AG04450 (cell line): ENCODE measurements around the gene PRELID3B. TPM values are rescaled to one million over a fixed set of nuclear protein-coding genes. Genes with fewer than 3 reads are reported as not detected.

Experiments
- CTCF ChIA-PET: fragments of 300-600, 350-600 bp; formaldehyde crosslinking; extraction: SDS; loops from one replicate; lab custom pipeline; 2022; ENCODE audit warnings: antibody characterized with exemption, inconsistent platforms; lab: Charles Lee
- POLR2A ChIA-PET: fragments of 350-600 bp; formaldehyde crosslinking; extraction: SDS; loops from one replicate; lab custom pipeline; 2021; ENCODE audit warnings: antibody characterized with exemption, inconsistent platforms; lab: Yijun Ruan, JAX
- DNase-seq: peaks from one replicate; pipeline ENCODE4 v3.0.0-alpha.2; 2011; ENCODE audit warnings: low read depth, low spot score
- H3K27ac ChIP-seq: one replicate; pipeline ENCODE4 v1.5.1; 2012; ENCODE audit warnings: low read depth, low read length, control low read depth
- H3K27me3 ChIP-seq: one replicate; pipeline ENCODE4 v1.6.0; 2012; ENCODE audit warnings: low read length; ENCODE audit not compliant: control insufficient read depth, insufficient read depth
- H3K4me3 ChIP-seq: 2 replicates; pipeline ENCODE4 v1.5.1; 2011; ENCODE audit warnings: mild to moderate bottlenecking, low read depth, low read length, control low read depth
- H3K9me3 ChIP-seq: 2 replicates; pipeline ENCODE4 v1.5.1; 2012; ENCODE audit warnings: low read length; ENCODE audit not compliant: control insufficient read depth, insufficient read depth
- polyA plus RNA-seq: library from polyadenylated mRNA; depleted of rRNA; stranded (reverse); fragments of >200 nt; gene quantifications from 2 replicates; pipeline ENCODE4 v1.2.3, GENCODE V29; 2011
- TF ChIP-seq, protein P1 (sequence below): IDR thresholded peaks from 2 replicates; pipeline ENCODE4 v1.5.1; 2011; ENCODE audit warnings: low read depth, low read length, control low read depth, inconsistent platforms

The PRELID3B gene
- polyA plus RNA-seq, 1 experiment, result 58.2 TPM

DNA sequence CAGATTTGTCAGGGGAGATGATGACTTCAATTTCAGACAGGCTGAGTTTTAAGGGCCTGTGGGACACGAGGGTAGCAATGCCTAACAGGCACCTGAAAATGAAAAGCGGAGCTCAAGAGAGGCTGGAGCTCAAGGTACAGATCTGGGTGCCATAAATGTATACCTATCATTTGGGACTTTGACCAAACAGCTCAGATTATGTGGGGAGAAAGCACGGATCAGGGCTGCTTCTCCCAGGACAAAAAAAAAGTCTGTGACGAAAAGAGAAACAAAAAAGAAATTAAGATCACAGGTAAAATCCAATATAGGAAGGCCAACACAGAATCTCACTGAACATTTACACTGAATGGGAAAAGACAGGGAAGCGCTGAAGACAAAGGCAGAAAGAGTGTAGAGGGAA lies 1.9 kb downstream of the PRELID3B start:
- H3K9me3 ChIP-seq, result peaks cover 2% of the 10 kb centered on the region; the same call in 1 of the 2 replicates
- TF ChIP-seq, protein P1, sequence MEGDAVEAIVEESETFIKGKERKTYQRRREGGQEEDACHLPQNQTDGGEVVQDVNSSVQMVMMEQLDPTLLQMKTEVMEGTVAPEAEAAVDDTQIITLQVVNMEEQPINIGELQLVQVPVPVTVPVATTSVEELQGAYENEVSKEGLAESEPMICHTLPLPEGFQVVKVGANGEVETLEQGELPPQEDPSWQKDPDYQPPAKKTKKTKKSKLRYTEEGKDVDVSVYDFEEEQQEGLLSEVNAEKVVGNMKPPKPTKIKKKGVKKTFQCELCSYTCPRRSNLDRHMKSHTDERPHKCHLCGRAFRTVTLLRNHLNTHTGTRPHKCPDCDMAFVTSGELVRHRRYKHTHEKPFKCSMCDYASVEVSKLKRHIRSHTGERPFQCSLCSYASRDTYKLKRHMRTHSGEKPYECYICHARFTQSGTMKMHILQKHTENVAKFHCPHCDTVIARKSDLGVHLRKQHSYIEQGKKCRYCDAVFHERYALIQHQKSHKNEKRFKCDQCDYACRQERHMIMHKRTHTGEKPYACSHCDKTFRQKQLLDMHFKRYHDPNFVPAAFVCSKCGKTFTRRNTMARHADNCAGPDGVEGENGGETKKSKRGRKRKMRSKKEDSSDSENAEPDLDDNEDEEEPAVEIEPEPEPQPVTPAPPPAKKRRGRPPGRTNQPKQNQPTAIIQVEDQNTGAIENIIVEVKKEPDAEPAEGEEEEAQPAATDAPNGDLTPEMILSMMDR, result no peak
- no peaks in the 10 kb centered on the region for H3K27me3 ChIP-seq
- ChIA-PET CTCF (interaction anchor here (1.5 kb wide), 1 partner anchor 8 kb away, joined by 3 read pairs; the partner anchor contains the start of gene ATP5F1E), POLR2A (no interaction called here)
- DNase-seq, result no peak
- H3K4me3 ChIP-seq, result no peak overlapping the region
- no peak overlapping the region for H3K27ac ChIP-seq

DNA sequence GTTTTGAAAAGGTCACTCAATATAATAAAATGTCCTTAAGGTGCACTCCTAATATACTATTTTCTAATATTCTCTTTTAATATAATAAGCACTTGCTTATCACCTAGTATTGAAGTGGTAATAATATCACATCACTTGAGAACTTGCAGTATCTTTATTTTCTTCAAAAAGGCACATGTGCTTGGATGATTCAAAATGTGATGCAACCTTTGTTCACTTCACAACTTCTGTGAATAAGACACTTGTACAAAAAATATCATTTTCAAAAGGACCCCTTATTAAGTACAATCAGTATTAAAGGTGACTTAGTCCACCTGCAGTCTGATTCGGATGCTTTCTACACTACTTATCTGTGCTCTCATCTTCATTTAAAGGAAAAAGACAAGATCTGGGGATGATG lies 3.4 kb downstream of the PRELID3B start:
- no peak for DNase-seq
- CTCF ChIA-PET, result no interaction called here
- POLR2A ChIA-PET, result no interaction called here
- no peak overlapping the region for H3K4me3 ChIP-seq
- H3K9me3 ChIP-seq, result peaks cover 2% of the 10 kb centered on the region; the same call in 1 of the 2 replicates
- TF ChIP-seq, protein P1, result no peak
- no peaks in the 10 kb centered on the region for H3K27me3 ChIP-seq
- H3K27ac ChIP-seq, result no peak overlapping the region

GRCh38 chr20:59037386-59037785 lies 5.2 kb downstream of the PRELID3B start:
- CTCF ChIA-PET, result no interaction called here

GRCh38 chr20:59035381-59035780 lies 7.2 kb downstream of the PRELID3B start:
- TF ChIP-seq, protein P1, result no peak
- Histone ChIP-seq H3K4me3 (no peak overlapping the region), H3K27ac (no peak overlapping the region), H3K9me3 (no peaks in the 10 kb centered on the region), H3K27me3 (no peaks in the 10 kb centered on the region)
- CTCF ChIA-PET, result no interaction called here
- POLR2A ChIA-PET, result no interaction called here
- no peak for DNase-seq

More at GRCh38 chr20:59037386-59037785, 5.2 kb downstream of the PRELID3B start:
- Histone ChIP-seq H3K27ac (no peak overlapping the region), H3K27me3 (no peaks in the 10 kb centered on the region), H3K9me3 (peaks cover under 1% of the 10 kb centered on the region; the same call in 1 of the 2 replicates), H3K4me3 (no peak overlapping the region)
- DNase-seq, result no peak
- TF ChIP-seq, protein P1, result no peak
- POLR2A ChIA-PET, result no interaction called here

GRCh38 chr20:59033616-59034165 lies 8.9 kb downstream of the PRELID3B start:
- Histone ChIP-seq H3K27me3 (no peaks in the 10 kb centered on the region), H3K4me3 (no peak overlapping the region), H3K27ac (no peak overlapping the region), H3K9me3 (no peaks in the 10 kb centered on the region)
- CTCF ChIA-PET, result no interaction called here
- POLR2A ChIA-PET, result interaction anchor here (1.0 to 1.6 kb wide), 3 partner anchors 12 to 133 kb away, joined by 3 to 9 read pairs (median 4); no protein-coding TSS in a partner anchor
- TF ChIP-seq, protein P1, result no peak
- DNase-seq, result no peak
